ENCODE data around the gene LRRN3.
A peak's percentile ranks its signal among the peaks of the same experiment; 100 is the strongest.

The LRRN3 gene

GRCh38 chr7:111107579-111107978 lies 16.7 kb downstream of the LRRN3 start:
- no peak for DNase-seq (ENCODE audit: low read depth)

- DNase-seq (ENCODE audit: low read depth) = no peak
These were observed 17.1 kb downstream of the LRRN3 start for GRCh38 chr7:111108000-111108399.

- DNase-seq (ENCODE audit: low read depth) = no peak
These were observed 17.6 kb downstream of the LRRN3 start for GRCh38 chr7:111108496-111108895.

- no peak for DNase-seq (ENCODE audit: low read depth)
These were observed 21.5 kb downstream of the LRRN3 start for GRCh38 chr7:111112439-111112838.

- no peak for DNase-seq (ENCODE audit: low read depth)
These were observed 22.5 kb downstream of the LRRN3 start for GRCh38 chr7:111113263-111114017.

GRCh38 chr7:111115966-111116365 lies 25.0 kb downstream of the LRRN3 start:
- no peak for DNase-seq (ENCODE audit: low read depth)

- DNase-seq (ENCODE audit: low read depth) = no peak
These were observed 36.1 kb downstream of the LRRN3 start for GRCh38 chr7:111126987-111127386.

GRCh38 chr7:111129435-111129834 lies 38.5 kb downstream of the LRRN3 start:
- no peak for DNase-seq (ENCODE audit: low read depth)

GRCh38 chr7:111132833-111133232 lies 41.9 kb downstream of the LRRN3 start:
- DNase-seq (ENCODE audit: low read depth) = no peak

- DNase-seq (ENCODE audit: low read depth) = no peak
These were observed 46.6 kb downstream of the LRRN3 start for GRCh38 chr7:111137296-111138192.

GRCh38 chr7:111138193-111138569 lies 47.3 kb downstream of the LRRN3 start:
- no peak for DNase-seq (ENCODE audit: low read depth)

GRCh38 chr7:111138586-111138985 lies 47.7 kb downstream of the LRRN3 start:
- DNase-seq (ENCODE audit: low read depth) = no peak

GRCh38 chr7:111140091-111140865 lies 49.4 kb downstream of the LRRN3 start:
- no peak for DNase-seq (ENCODE audit: low read depth)

- DNase-seq (ENCODE audit: low read depth) = no peak
These were observed 54.5 kb downstream of the LRRN3 start for GRCh38 chr7:111145472-111145871.

- DNase-seq (ENCODE audit: low read depth) = no peak
These were observed 55.2 kb downstream of the LRRN3 start for GRCh38 chr7:111146136-111146535.

GRCh38 chr7:111147708-111148533 lies 57.0 kb downstream of the LRRN3 start:
- no peak for DNase-seq (ENCODE audit: low read depth)

GRCh38 chr7:111150709-111151108 lies 59.8 kb downstream of the LRRN3 start:
- DNase-seq (ENCODE audit: low read depth) = no peak

GRCh38 chr7:111159426-111159825 lies 68.5 kb downstream of the LRRN3 start:
- DNase-seq (ENCODE audit: low read depth) = peak; percentile 47

GRCh38 chr7:111160297-111160696 lies 69.4 kb downstream of the LRRN3 start:
- DNase-seq (ENCODE audit: low read depth) = no peak

- DNase-seq (ENCODE audit: low read depth) = no peak
These were observed 71.8 kb downstream of the LRRN3 start for GRCh38 chr7:111162692-111163091.

GRCh38 chr7:111164442-111164841 lies 73.5 kb downstream of the LRRN3 start:
- DNase-seq (ENCODE audit: low read depth) = no peak

GRCh38 chr7:111168182-111168581 lies 77.3 kb downstream of the LRRN3 start:
- no peak for DNase-seq (ENCODE audit: low read depth)
